Ishikawa (cell line): ENCODE results near the gene LRRC70.

Experiments used
- CEBPB ChIP-seq: IDR thresholded peaks from 2 replicates; pipeline ENCODE4 v1.6.1; 2012
- CREB1 ChIP-seq: IDR thresholded peaks from 2 replicates; pipeline ENCODE4 v1.6.1; 2012; ENCODE audit warnings: low read depth
- EGR1 ChIP-seq: IDR thresholded peaks from 2 replicates; pipeline ENCODE4 v1.6.1; 2012
- EP300 ChIP-seq: IDR thresholded peaks from 2 replicates; pipeline ENCODE4 v1.6.1; 2012; ENCODE audit warnings: borderline replicate concordance
- FOXM1 ChIP-seq: IDR thresholded peaks from 2 replicates; pipeline ENCODE4 v1.6.1; 2012; ENCODE audit warnings: low read depth, borderline replicate concordance
- MAX ChIP-seq: IDR thresholded peaks from 2 replicates; pipeline ENCODE4 v1.6.1; 2012
- NFIC ChIP-seq: IDR thresholded peaks from 2 replicates; pipeline ENCODE4 v1.6.1; 2012
- RAD21 ChIP-seq: IDR thresholded peaks from 2 replicates; pipeline ENCODE4 v1.6.1; 2012; ENCODE audit warnings: low read depth
- REST ChIP-seq: IDR thresholded peaks from 2 replicates; pipeline ENCODE4 v1.6.1; 2012; ENCODE audit warnings: low read depth, mild to moderate bottlenecking
- TAF1 ChIP-seq: IDR thresholded peaks from 2 replicates; pipeline ENCODE4 v1.6.1; 2012; ENCODE audit warnings: low read depth, mild to moderate bottlenecking
- TCF12 ChIP-seq: IDR thresholded peaks from 2 replicates; pipeline ENCODE4 v1.6.1; 2012; ENCODE audit warnings: low read depth
- TEAD4 ChIP-seq: IDR thresholded peaks from 2 replicates; pipeline ENCODE4 v1.6.1; 2012
- USF1 ChIP-seq: IDR thresholded peaks from 2 replicates; pipeline ENCODE4 v1.6.1; 2012
- YY1 ChIP-seq: IDR thresholded peaks from 2 replicates; pipeline ENCODE4 v1.6.1; 2012; ENCODE audit warnings: low read depth
- ZBTB7A ChIP-seq: IDR thresholded peaks from 2 replicates; pipeline ENCODE4 v1.6.1; 2012; ENCODE audit warnings: low read depth

Gene LRRC70

GRCh38 chr5:62588668-62589067 lies 10.0 kb downstream of the LRRC70 start:
- TF ChIP-seq CREB1 (no peak), USF1 (no peak), RAD21 (no peak), CEBPB (no peak), ZBTB7A (no peak), NFIC (no peak), TCF12 (no peak)

- TF ChIP-seq NFIC = no peak
- TF ChIP-seq MAX = no peak
- TF ChIP-seq TEAD4 = no peak
- no peak for TF ChIP-seq CREB1
- TF ChIP-seq YY1 = no peak
- TF ChIP-seq TAF1 = no peak
- no peak for TF ChIP-seq USF1
- no peak for TF ChIP-seq RAD21
- no peak for TF ChIP-seq CEBPB
Observed at GRCh38 chr5:62589504-62589903, 10.9 kb downstream of the LRRC70 start.

GRCh38 chr5:62590387-62590786 lies 11.8 kb downstream of the LRRC70 start:
- no peak for TF ChIP-seq EGR1
- no peak for TF ChIP-seq NFIC
- TF ChIP-seq TAF1 = no peak
- no peak for TF ChIP-seq EP300
- TF ChIP-seq FOXM1 = no peak
- TF ChIP-seq TEAD4 = no peak
- TF ChIP-seq ZBTB7A = no peak
- no peak for TF ChIP-seq REST
- no peak for TF ChIP-seq MAX
- TF ChIP-seq RAD21 = no peak
- no peak for TF ChIP-seq TCF12
- TF ChIP-seq USF1 = no peak
- no peak for TF ChIP-seq CREB1
- TF ChIP-seq YY1 = no peak
- no peak for TF ChIP-seq CEBPB

GRCh38 chr5:62592558-62592957 lies 13.9 kb downstream of the LRRC70 start:
- TF ChIP-seq ZBTB7A (no peak), EP300 (no peak), CEBPB (no peak), NFIC (no peak), TCF12 (no peak), MAX (no peak), TEAD4 (no peak), CREB1 (no peak), RAD21 (no peak)

DNA sequence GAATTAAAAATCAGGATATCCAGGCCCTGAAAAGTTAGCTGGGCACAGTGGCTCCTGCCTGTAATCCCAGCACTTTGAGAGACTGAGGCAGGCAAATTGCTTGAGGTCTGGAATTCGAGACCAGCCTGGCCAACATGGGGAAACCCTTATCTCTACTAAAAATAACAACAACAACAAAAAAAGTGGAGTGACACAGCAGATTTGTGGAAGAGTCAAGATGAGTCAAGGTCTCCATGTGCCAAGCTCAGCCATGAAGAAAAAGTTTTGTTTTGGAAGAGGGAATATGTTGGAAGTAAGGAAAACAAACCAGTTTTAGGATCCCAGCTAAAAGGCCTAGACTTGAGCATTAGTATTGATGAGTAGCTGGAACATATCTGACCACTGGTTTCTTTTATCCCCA lies 14.7 kb downstream of the LRRC70 start:
- TF ChIP-seq TCF12 (no peak), MAX (no peak), YY1 (no peak), CEBPB (no peak), EP300 (no peak), FOXM1 (no peak), TEAD4 (no peak), TAF1 (no peak), RAD21 (no peak), USF1 (no peak), EGR1 (no peak), ZBTB7A (no peak), CREB1 (no peak), NFIC (no peak), REST (no peak)
